NCI-H446 (cell line): ENCODE results near the gene TMEM94.

ENCODE experiments used
- DNase-seq, 2 experiments: peaks; one replicate each; lab custom pipeline; 2025; lab: John Stamatoyannopoulos, UW

The TMEM94 gene

DNA sequence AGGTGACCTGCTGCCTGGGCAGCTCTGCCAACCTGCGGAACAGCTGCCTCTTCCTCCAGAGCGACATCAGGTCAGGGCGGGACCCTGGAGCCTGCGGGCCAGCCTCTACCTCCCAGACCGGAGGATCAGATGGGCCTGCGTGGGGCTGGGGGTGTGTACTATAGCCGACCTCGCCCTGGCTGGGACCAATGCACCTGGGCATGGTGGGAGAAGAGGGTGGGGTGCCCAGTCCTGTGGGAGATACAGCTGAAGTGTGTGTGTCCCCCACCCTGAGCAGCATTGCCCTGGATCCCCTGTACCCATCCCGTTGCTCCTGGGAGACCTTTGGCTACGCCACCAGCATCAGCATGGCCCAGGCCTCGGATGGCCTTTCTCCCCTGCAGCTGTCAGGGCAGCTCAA, 39.6 kb downstream of the TMEM94 start:
- no peak for DNase-seq

DNA sequence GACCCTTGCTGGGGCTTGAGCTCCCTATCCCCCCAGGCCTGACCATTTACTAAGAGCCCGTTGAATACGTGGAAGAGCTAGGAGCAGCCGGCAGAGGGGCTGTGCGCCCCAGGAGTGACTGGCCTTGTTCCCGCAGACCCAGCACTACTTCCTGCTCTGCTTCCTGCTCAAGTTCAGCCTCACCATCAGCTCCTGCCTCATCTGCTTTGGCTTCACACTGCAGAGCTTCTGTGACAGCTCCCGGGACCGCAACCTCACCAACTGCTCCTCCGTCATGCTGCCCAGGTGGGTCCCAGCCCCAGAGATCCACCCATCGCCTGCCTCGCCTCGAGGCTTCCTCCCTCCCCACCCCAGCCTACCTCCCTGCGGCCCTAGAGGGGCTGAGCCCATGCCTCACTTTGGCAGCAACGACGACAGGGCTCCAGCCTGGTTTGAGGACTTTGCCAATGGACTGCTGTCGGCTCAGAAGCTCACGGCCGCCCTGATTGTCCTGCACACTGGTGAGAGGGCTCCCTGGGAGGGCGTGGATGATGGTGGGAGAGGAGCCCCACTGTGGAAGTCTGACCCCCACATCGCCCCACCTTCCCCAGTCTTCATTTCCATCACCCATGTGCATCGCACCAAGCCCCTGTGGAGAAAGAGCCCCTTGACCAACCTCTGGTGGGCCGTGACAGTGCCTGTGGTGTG, 41.7 kb downstream of the TMEM94 start:
- DNase-seq, result no peak

DNA sequence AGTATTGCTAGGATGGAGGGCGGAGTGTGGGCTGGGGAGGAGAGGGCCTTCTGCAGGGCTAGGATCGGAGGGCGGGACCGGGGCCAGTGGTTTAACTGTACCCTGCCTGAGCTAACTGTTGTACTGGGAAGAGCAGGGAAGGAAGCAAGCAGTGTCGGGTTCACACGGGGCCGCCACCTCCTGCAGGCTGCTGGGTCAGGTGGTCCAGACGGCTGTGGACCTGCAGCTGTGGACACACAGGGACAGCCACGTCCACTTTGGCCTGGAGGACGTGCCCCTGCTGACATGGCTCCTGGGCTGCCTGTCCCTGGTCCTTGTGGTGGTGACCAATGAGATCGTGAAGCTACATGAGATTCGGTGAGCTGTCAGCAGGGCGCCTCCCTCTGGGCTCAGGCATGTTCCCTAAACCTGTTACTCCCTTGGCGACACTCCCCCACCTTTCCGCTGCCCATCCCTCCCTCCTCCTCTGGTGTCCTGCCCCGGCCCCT, 42.3 kb downstream of the TMEM94 start:
- DNase-seq, result no peak

DNA sequence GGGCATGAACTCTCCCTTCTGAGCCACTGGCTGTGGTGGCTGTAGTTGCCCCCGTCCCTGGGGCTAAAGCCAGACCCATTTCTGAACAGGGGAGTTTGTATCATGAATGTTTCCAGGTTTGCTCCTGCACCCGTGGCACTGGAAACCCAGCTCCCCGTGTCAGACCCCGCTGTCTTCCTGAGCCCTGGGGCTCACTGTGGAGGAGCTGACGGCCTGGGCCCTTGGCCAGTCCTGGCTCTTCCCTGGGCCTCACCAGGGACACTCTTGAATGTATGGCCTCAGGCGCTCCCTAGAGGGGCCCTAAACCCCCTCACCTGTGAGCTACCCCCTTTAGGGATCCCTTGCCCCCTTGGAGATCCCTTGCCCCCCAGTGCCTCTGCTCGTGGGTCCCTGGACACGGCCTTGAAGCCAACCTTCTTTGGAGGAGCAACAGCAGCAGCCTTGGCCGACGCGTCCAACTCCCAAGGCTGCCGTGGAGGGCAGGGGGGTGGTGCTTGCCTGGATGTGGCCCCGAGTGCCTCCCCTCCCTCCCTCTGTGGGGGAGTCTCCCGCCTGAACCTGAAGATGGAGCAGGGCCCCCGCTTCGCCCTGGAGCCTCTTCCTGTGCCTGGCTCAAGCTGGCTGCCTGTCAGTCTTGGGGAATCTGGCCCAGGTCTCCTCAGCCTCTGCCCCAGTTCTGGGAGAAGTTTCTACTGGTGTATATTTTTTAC, 43.0 kb downstream of the TMEM94 start:
- no peak for DNase-seq

DNA sequence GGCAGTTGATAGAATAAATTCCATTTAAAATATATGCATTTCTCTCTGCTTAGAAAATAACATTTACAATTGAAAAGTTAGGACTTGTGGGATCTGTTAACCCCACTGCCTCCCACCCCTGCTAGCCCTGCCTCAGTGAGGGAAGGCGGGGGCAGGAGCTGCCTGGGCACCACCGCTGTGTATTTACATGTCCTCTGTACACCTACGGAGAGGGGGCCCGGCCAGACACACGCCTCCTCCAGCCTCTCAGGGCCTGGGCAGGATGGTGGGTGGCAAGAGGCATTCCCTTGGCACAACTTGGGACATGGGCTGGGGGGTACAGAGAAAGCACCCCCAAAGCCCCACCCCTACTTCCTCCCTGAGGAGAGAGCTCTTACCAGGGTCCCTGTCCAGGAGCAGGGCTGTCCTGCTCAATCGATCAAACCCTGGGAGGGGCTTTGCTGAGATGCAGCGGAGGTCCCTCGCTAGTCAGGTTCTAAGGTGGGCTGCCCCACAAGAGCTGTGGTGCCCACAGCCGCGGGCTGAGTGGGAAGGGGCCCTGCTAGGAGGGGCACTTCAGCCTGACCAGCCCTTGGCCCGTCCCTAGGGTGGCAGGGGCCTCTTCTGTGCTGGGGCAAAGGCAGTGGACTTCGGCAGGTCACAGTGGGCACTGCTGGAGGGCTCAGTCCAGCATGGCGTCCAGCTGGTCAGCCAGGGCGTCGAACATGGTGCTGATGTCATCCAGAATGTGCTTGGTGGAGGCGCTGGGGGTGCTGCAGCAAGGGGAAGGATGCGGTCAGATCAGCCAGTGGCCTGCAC, 44.2 kb downstream of the TMEM94 start:
- DNase-seq, result no peak

DNA sequence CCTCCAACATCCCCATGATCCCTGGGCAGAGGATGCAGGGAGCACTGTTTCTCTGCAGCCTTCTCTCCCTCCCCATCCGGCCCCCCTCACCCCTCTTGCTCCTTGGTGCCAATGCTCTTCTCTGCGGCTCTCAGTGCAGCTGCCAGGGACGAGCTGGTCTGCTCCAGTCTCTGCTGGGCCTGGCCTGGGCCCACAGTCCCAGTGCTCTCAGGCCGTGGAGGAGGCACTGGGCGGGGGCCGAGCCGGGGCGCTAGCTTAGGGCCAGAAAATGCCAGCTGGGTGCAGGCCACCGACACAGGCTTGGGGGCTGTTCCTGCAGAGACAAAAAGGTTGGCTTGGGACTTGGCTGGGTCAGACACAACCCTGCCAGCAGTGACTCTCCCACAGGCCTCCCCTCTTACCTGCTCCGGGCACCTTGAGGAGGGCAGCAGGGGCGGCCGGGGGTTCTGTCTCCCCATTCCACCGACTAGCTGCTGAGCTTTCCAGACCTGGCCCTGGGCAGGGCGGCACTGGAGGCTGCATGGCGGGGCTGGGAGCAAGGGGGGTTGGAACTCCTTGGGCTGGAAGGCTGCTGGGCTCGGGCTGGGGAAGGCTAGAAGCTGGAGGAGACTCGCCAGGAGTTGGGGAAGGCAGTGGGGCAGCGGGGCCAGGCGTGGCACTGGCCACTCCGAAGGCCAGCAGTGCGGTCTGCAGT, 45.1 kb downstream of the TMEM94 start:
- DNase-seq, result no peak

DNA sequence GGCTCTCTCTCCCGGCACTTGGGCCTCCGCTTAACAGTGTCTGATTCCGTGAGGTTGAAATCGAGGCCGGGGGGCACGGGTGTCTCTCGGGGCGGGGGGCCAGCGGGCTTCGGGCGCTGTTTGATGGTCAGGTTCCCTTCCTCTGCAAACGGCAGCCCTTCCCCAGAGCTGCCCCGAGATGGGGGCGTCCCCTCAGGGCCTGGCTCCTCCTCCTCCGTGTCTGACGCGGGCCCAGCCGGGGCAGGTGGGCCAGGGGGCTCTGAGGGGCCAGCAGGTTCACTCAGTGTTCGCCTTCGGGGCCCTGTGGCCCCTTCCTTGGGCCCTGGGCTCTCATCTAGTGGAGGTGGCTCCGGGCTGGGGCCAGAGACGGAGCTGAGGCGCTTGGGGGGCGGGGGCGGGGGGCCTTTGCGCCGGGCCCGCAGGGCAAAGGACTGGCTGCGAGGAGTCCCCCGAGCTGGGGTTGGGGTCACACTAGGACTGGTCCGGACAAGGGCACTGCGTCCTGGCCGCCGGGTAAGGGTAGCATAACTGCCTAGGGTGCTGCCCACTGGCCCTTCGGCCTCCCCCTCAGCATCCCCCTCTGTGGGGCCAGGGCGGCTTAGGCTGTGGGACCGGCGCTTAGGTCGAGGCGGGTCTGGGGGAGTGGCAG, 45.8 kb downstream of the TMEM94 start:
- no peak for DNase-seq

DNA sequence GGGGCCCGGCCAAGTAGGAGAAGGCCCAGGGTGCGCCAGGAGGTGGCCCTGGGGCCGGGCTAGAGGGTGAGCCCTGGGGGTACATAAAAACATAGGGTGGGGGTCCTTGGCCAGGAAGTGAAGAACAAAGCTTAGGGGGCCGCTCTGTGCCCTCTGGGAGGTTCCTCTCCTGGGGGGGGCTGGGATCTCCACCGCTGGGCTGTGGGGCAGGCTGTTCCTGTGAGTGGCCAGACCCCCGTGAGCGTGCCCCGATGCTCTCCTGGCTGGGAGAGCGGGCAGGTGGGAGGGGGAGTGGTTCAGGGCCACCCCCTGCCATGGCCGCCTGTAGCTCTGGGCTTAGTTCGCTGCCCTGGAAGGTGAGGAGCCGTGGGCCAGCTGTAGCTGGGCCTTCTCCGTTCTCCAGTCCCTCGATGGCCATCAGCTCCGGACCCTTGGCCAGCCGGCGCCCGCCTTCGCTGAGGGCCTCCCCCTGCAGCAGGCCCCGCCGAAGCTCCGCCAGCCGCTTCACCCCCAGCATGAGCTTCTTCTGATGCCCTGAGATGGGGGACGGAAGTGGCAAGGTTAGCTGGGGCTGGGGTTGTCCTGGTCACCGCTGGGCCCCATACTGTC, 46.4 kb downstream of the TMEM94 start:
- no peak for DNase-seq

DNA sequence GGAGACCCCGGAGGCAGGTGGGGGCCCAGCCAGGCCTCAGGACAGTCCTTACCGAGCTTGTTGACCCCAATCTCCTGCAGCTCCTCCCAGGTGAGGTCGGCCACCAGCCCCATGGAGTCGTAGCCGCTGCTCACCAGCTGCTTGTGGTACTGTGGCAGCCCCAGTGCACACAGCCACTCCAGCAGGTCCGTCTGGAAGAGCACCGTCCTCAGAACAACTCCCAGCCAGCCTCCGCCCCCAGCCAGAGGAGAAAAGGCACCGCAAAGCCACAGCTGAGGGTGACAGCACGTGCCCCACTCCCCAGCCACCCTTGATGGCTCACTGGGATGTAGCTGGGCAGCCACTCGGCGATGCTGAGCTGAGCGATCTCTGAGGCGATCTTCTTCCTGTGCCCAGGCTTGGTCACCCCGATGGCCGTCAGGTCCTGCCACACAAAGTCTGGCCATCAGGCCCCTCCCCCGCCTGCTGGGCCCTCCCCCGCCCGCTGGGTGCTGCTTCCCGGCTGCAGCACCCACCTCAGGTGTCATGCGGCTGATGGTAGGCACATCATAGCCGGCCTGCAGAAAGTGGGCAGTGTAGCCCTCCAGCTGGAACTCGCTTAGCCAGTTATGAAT, 47.0 kb downstream of the TMEM94 start:
- no peak for DNase-seq

DNA sequence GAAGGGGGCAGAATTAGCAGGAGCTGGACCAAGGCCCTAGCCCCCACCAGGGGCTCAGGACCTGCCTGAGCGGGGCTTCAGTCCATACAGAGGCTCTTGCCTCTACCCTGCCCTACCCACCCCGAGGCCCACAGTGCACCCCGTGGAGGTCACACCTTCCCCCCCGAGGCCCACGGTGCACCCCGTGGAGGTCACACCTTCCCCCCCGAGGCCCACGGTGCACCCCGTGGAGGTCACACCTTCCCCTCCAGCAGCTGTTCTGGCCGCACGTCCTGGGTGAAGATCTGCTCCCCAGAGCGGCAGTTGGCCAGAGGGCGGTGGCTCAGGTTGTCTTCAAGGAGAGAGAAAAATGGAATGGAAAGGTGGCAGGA, 47.5 kb downstream of the TMEM94 start:
- DNase-seq, result no peak

DNA sequence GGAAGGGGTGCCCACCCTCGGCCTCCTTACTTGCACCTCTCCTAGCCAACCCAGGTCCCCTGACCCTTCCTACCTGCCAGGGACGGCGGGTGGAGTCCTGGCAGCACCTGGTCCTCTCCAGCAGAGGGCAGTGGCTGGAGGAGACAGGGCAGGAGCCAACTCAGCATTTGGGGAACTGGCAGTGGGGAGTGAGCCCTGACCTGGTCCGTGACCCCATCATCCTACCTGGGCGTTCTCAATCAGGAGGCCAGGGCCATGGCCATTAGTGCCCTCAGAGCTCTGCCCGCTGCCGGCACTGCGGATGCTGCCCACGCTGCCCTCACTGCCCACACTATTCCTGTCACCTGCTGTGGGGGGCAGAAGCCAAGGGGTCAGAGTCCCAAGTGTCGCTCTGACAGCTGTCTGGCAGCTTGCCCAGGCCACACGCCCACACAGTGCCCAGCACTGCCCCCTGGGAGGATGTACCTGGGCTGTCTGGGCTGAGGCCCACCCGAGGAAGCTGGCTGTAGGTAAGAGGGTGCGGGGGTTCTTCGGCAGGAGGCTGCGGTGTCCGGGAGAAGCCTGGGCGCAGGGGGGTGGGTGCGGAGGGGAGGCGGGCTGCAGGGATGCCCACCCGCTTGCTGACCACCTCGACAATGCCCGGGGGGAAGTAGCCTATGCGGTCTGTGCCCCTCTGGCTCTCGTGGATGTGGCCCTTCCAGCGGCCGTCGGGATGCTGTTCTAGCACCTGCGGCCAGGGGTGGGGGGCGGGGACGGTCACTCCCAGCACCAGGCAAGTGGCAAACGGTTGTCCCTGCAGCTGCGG, 48.1 kb downstream of the TMEM94 start:
- no peak for DNase-seq

DNA sequence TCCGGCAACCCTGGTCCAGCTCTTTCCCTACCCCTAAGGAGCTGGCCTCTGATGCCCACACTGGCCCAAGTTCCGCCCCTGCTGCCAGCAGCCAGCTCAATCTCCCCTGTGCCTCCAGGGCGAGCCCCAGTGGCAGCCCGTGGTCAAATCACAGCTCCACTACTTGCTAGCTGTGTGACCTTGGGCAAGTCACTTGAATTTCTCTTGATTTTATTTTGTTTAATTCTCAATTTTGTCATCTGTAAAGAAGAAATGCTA, 48.6 kb downstream of the TMEM94 start:
- DNase-seq, result no peak

DNA sequence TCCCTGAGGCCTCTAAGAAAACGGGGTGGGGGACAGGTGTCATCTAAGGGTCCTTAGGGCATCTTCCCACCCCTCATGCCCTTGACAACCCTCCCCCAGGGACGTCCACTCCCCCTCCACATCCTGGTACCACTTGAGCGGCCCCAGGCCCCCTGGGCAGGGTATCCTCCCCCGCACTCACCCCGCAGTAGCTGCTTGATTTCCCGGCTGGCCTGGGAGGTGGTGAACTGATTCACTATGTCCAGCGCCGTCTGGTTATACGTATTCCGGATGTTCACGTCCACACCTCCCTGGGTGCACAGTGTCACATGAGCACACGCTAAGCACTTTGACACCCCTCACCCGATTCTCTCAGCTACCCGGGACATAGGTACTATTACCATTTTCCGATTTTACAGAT, 49.2 kb downstream of the TMEM94 start:
- no peak for DNase-seq

DNA sequence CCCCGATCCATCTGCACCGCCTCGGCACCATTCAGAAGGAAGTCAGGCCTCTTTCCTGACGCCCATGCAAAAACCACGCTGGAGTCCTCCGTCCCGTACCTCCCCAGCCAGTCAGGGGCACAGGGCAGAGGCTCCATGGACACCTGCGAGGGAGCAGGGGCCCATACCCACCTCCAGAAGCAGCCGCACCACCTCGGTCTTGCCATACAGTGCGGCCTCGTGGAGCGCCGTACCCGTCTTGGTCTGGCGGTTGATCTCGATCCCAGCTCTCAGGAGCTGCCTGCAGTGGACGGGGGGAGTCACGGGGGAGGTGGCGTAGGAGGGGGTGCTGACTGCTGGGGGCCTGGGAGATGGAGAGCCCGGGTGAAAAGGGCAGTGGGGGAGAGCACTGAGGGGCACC, 49.7 kb downstream of the TMEM94 start:
- no peak for DNase-seq

DNA sequence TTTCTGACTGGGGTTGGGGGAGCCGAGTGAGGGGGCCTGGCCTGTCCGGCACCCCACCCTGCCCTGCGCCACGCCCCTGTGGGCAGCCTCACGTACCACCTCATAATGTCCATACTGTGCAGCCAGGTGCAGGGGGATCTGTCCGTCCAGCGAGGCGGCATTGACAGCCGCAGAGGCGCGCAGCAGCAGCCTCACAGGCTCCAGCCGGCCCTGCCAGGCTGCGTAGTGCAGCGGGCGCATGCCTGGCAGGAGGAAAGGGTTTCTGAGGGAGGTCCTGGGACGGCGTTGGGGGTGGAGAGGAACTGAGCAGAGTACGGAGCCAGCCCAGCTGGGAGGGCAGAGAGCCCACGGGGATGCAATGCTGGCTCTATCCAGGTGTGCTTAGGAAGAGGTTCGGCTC, 50.5 kb downstream of the TMEM94 start:
- DNase-seq, result no peak

DNA sequence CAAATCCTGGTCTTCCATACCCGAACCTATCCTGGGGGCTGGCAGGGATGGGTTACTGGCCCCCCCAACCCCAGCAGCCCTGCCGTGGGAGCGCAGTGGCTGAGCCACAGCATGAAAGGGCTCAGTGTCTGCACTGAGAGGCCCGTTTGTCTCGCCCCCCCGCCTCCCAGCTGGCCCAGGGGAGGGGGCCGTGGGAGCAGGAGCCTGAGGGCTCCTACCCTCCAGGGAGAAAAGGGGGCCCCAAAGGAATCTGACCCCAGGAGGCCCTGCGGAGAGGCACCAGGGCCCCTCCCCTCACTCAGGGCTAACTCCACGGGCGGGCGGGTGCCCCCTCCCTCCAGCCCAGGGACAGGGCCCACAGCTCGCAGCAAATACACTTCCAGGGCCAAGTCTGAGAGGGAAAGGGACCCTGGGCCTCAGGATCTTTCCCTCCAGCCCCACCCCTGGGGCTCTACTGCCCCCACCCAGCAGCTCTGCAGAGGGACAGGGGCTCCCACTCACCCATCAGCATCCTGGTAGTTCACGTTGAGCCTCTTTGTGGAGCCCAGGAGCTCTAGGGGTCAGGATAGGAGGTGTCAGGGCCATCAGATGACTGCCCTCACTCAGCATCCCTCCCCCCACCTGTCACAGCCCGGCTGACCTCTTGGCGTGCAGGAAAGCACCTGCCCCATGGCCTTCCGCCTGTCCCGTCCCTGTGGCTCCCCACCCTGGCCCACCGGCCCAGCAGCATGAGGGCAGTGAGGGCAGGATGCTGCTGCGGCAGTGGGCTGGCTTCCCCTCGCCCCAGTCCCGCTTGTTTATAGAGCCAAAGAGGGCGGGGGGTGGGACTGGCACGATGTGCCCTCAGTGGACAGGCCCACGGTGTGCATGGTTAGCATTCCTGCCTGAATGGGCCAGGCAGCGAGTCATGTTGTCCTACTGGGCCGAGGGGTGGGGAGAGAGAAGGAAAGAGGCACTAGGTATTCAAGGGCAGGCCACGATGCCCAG, 51.6 kb downstream of the TMEM94 start:
- no peak for DNase-seq

DNA sequence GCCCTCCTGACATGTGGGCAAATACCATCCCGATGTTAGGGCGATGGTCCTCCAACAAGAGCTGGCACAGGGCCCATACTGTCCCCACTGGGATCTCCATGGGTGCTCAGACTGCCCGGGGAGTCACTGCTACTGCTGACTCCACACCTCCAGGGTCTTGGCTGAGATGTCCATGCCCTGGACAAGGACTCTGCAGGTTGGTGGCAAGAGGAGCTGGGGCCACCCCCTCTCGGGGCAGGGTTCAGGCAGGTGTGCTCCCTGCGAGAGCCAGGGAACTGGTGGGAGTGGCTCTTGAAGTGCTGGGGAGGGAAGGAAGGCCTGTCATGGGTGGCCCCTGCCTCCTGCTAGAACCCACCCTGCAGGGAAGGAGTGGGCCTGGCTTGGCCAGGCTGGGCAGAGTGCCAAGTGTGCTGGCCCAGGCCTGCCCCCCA, 52.5 kb downstream of the TMEM94 start:
- DNase-seq, result no peak

DNA sequence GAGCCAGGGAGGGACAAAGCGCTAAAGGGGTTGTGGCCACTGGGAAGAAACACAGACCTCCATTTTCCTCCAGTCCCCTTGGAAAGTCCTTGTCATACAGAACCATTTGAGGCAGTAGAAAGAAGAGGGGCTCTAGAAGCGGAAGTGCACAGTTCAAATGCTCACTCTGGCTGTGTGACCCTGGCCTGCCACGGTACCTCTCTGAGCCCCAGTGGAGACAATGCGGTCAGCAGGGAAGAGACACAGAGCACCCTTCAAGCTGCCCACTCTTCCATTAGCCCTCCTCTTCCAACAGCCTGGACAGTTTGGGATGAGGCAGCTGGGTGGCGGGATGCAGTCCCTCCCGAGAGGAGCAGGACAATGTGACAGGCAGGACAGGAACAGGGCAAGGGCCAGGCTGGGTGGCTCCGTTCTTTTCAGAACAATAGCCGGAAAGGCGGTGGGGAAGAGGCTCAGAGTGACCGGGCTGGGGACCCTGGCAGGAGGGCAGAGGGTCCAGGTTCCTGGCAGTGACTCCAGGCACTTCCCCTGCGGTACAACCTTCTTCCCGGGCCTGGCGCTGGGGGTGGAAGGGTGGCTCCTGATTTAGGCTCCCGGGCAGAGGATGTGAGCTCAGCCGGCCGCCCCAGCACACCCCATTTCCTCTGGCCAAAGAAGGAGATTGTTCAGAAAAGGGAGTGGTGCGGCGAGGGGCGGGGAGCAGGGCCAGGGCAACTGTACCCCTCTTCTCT, 53.3 kb downstream of the TMEM94 start:
- DNase-seq, result no peak

DNA sequence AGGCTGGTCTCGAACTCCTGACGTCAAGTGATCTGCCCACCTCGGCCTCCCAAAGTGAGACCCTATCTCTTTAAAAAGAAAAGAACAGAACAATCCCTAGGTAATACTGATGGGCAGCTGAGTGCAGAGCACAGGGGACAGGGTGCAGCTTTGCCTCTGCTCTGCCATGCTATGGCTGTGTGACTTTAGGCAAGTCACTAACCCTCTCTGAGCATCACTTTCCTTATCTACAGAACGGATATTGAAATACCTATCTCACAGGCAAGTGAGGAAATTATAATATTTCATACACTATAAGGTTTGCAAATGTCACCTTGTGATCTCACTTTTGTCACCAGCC, 54.8 kb downstream of the TMEM94 start:
- no peak for DNase-seq
